GM12892 (cell line): ENCODE results near the gene PRPF18.

Experiments used
- POLR2A ChIP-seq: IDR thresholded peaks from 2 replicates; pipeline ENCODE4 v1.6.1; 2011; ENCODE audit warnings: low read depth, low read length, control low read depth
- POLR2AphosphoS5 ChIP-seq: IDR thresholded peaks from 2 replicates; pipeline ENCODE4 v1.6.1; 2011; ENCODE audit warnings: low read depth, low read length, control low read depth
- TAF1 ChIP-seq: IDR thresholded peaks from 2 replicates; pipeline ENCODE4 v1.6.1; 2011; ENCODE audit warnings: low read depth, mild to moderate bottlenecking, control low read depth, low read length, borderline replicate concordance

DNA sequence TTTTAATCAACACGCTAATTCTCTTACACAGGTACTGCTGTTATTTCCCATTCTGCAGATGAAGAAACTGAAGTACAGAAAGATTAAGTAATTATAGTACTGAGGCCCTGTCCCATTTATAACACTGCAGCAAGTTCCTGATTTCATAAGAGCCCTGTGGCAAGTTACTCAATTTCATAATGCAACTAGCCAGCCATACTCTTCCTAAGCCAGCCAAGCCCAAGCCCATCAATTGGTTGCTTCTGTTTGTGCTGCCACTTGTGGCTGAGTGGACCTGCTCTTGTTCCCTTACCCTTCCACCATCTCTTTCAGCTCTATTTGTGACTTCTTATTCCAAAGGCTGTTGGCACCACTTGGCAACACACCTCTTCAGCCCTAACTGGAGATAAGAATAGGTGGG lies 19.7 kb upstream of the PRPF18 start:
- TF ChIP-seq POLR2AphosphoS5 (no peak), POLR2A (no peak), TAF1 (no peak)
